ENCODE data around the gene DHX8. TPM values are rescaled to one million over a fixed set of nuclear protein-coding genes. Genes with fewer than 3 reads are reported as not detected.

The DHX8 gene
- total RNA-seq, 1 experiment from 2014 or later, result 54.1 TPM

GRCh38 chr17:43531082-43531378 is 47.3 kb downstream of the DHX8 start:
- H3K79me1 ChIP-seq (ENCODE audit: insufficient read depth, low read depth, low read length, poor library complexity, severe bottlenecking), result no peaks in the 10 kb centered on the region
- H2BK5ac ChIP-seq (ENCODE audit: insufficient read length, low read length), result no peak overlapping the region
- no CpG with 5 or more reads among the region's 3 CpGs for WGBS (ENCODE audit: extremely low coverage, insufficient read length, low lambda C conversion rate)
- DNase-seq, result no peak
- peaks cover 31% of the 10 kb centered on the region for H3K27me3 Mint-ChIP-seq (ENCODE audit: low read depth)
- no peaks in the 10 kb centered on the region for H3K23me2 ChIP-seq (ENCODE audit: insufficient read length, low read depth, low read length, poor library complexity, severe bottlenecking)
- no peaks in the 10 kb centered on the region for H3K27me3 ChIP-seq (ENCODE audit: insufficient read depth, low read length)
- no peak overlapping the region for H3T11ph ChIP-seq (ENCODE audit: low read length)
- no peak overlapping the region for H4K91ac ChIP-seq (ENCODE audit: insufficient read length, low read depth, low read length)
- no peak overlapping the region for H2BK12ac ChIP-seq (ENCODE audit: insufficient read length, low read depth, low read length)
- peaks cover 21 to 75% (median 28%) of the 10 kb centered on the region in 3 experiments for H3K36me3 Mint-ChIP-seq (ENCODE audit: insufficient read depth in 1 of 3, low read depth in 3 of 3)
- peaks cover 41 to 45% of the 10 kb centered on the region in 2 experiments for H3K4me1 Mint-ChIP-seq
- no peak overlapping the region for H2BK20ac ChIP-seq (ENCODE audit: low read depth, low read length, poor library complexity, severe bottlenecking)
- no peak overlapping the region for H3K56ac ChIP-seq (ENCODE audit: insufficient read length, low read depth, low read length)
- H4K5ac ChIP-seq (ENCODE audit: insufficient read length, low read depth, low read length), result no peak overlapping the region
- H2BK120ac ChIP-seq (ENCODE audit: low read depth, low read length, poor library complexity, severe bottlenecking), result no peak overlapping the region
- H3K27ac Mint-ChIP-seq, result peak overlapping the region; percentile 40 to 99 (median 95); a peak in 6 of 7 replicates
- peak overlapping the region; percentile 19 for H3K4me2 ChIP-seq (ENCODE audit: insufficient read depth, insufficient read length, low read length)
- H3K9me3 ChIP-seq (ENCODE audit: control insufficient read depth, low read depth, low read length), result no peaks in the 10 kb centered on the region
- no peak overlapping the region for H2AK5ac ChIP-seq (ENCODE audit: insufficient read length, low read length)
- no peak overlapping the region for H4K8ac ChIP-seq (replicated peaks; ENCODE audit: insufficient read length, low read depth, low read length)
- no peaks in the 10 kb centered on the region for H4K20me1 ChIP-seq (ENCODE audit: control insufficient read depth, insufficient read depth, insufficient read length)
- no peaks in the 10 kb centered on the region for H3K79me2 ChIP-seq (ENCODE audit: insufficient read depth, low read length)
- H2BK15ac ChIP-seq (ENCODE audit: low read depth, low read length), result no peak overlapping the region
- H3K9me3 Mint-ChIP-seq, result no peaks in the 10 kb centered on the region
- H3K4me1 ChIP-seq (ENCODE audit: insufficient read depth, low read length), result peaks cover 7% of the 10 kb centered on the region; the same call in 1 of the 2 replicates
- H3K4me3 Mint-ChIP-seq, result peak overlapping the region; percentile 33 to 70; a peak in 4 of 5 replicates
- TF ChIP-seq CTCF (conservative IDR thresholded peaks at IDR 0.05), result no peak
- peak overlapping the region; percentile 38 for H3K27ac ChIP-seq (ENCODE audit: insufficient read length, low read depth, low read length)
- no peak overlapping the region for H3K14ac ChIP-seq (ENCODE audit: insufficient read depth, low read length)
- no peak overlapping the region for H3K4ac ChIP-seq (ENCODE audit: low read depth, low read length)
- H2AFZ ChIP-seq (ENCODE audit: low read length), result no peak overlapping the region
- no peak overlapping the region for H3K18ac ChIP-seq (ENCODE audit: insufficient read length, low read depth, low read length)
- H3K9ac ChIP-seq (ENCODE audit: extremely low read depth, insufficient read length, low read length), result peak overlapping the region; percentile 27
- no peak overlapping the region for H3K23ac ChIP-seq (ENCODE audit: insufficient read length, low read depth, low read length)

Data from H9 (cell line).